Measurements from ENCODE around the gene CCDC33. TPM values are rescaled to one million over a fixed set of nuclear protein-coding genes. Genes with fewer than 3 reads are reported as not detected.

The CCDC33 gene
- polyA plus RNA-seq, 3 donors, result 3.9 to 4.7 (median 3.9) TPM

GRCh38 chr15:74376825-74377581 lies 140.9 kb downstream of the CCDC33 start:
- no peak for DNase-seq (ENCODE audit: low read depth in 3 of 3, low spot score in 2 of 3)

GRCh38 chr15:74377831-74378766 lies 142.0 kb downstream of the CCDC33 start:
- no peak for DNase-seq (ENCODE audit: low read depth in 3 of 3, low spot score in 2 of 3)

DNA sequence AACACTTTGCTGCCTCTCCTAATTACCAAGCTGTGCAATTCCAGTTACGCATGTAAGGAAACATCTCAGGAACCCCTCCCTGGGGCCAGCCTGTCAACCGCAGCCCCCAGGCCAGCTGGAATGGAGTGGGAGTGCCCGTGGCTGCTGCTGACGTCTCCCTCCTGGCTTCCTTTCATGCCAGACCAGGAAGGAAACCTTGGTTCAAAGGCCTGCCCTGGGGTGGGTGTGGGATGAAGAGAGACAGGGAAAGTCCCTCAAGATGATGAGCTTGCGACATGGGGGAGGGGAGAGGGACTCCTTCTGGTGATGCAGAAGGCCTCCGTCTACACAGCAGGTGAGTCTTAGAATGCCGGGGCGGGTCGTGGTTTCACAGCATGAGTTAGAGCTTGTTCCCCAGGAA lies 142.7 kb downstream of the CCDC33 start:
- DNase-seq (ENCODE audit: low read depth in 3 of 3, low spot score in 2 of 3), result no peak

GRCh38 chr15:74380361-74381189 lies 144.4 kb downstream of the CCDC33 start:
- no peak for DNase-seq (ENCODE audit: low read depth in 3 of 3, low spot score in 2 of 3)

DNA sequence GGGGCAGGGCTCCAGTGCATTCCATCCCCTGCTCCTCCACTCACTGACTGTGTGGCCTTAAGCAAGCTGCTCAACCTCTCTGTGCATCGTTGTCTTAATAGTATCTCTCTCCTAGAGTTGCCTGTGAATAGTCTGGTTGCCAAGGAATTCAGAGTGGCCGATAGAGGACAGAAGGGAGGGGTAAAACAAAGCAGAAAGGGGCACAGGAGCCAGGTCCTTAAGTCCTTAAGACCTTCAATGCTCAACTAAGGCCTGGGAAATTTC lies 145.0 kb downstream of the CCDC33 start:
- no peak for DNase-seq (ENCODE audit: low read depth in 3 of 3, low spot score in 2 of 3)

- no peak for DNase-seq (ENCODE audit: low read depth in 3 of 3, low spot score in 2 of 3)
Measured at GRCh38 chr15:74381481-74381880, 145.4 kb downstream of the CCDC33 start.

DNA sequence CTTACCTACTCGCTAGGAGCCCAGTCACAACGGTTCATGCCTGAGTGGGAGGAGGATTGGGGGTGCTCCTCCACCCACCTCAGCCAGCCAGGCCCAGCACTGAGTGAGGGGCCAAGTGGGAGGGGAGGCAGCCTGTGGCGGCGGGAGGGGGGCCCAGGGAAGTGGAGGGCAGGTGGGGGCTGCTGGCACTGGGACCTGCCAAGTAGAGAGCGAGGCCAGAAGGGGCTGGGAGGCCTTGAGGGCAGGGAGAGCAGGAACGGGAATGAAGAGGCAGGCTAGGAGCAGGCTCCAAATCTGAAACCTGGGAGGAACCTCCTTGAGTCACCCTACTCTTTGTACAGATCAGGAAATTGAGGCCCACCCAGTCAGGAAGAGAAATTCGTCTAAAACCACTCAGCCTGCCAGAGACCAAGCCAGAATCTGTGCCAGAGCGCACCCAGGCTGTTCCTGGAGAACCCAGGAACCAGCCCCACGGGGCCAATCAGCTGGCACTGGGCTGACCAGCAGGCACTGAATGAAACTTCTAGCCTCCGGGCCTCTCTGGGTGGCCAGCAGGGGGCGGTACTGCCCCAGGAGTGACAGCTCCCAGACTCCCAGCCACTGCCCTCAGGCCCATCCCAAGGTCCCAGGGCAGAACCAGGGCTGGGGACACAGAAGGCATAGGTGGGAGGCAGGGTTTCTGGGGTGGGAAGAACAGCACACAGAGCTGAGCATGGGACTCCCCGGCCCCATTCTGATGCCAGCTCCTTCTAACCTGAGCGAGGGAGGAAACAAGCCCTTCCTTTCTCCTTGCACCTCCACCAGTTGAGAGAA lies 146.1 kb downstream of the CCDC33 start:
- no peak for DNase-seq (ENCODE audit: low read depth in 3 of 3, low spot score in 2 of 3)

DNA sequence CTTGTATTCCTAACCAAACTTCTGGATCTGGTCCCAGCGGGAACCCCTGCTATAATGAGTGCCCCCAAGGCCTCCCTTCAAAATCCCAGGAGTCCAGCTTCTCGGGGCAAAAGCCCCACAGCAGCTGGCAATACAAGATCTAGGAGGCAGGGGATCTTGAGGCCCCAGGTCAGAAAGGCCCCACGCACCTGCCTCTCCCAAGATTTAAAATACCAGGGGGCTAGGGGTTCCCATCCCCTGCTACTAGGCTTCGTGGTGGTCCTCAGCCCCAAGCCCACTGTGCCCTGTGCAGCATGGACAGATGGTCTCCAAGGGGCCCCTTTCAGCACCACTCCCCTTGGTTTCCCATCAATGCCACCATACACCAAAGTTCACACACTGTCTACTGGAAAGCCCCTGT lies 147.2 kb downstream of the CCDC33 start:
- no peak for DNase-seq (ENCODE audit: low read depth in 3 of 3, low spot score in 2 of 3)

- no peak for DNase-seq (ENCODE audit: low read depth in 3 of 3, low spot score in 2 of 3)
Measured at GRCh38 chr15:74383695-74384565, 147.8 kb downstream of the CCDC33 start.

DNA sequence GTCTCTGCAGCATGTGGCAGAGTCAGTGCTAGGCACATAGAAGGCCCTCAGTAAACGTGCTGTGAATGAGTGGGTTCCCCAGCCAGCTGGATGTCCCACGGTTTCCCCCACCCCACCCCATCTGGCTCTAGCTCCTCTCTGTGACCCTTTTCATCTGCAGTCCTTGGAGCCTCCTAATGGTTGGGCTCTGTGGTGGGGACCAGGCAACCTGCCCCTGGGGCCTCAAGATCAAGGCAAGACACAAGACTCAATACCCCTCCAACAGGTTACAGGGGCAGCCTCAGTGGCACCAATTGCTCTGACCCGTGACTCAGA lies 148.4 kb downstream of the CCDC33 start:
- no peak for DNase-seq (ENCODE audit: low read depth in 3 of 3, low spot score in 2 of 3)

DNA sequence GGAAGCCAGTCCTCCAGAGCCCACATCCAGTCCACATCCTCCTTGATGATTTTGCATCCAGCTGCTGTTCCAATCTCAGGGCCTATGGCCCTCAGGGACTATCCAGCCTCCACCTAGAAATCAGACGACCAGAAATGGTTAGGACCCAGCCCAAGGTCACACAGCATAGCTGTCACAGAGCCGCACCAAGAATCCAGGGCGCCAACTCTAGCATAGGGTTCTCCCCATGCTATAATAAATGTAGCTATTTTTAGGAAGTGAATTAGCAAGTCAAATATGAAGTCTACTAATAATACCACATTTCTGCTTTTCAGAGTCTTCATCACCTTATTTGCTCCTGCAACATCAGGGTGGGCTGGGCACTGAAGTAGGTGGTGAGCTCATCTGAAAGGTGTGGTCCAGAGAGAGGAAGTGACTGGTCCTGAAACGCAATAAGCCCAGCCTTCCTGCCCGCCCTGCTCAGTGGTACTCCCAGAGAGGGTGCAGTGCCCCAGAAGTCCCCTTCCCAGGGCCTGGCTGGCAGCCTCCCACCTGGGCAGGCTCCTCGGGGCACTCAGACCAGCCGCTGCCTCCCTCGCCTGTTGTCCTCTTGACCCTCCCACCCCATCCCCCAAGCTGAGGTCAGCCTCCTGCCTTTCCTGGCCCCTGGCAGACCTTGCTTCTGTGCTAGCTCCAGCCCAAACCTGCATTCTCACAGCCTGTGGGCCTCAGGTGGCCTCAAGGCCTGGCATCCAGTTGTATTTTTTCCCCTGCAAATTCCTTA lies 148.9 kb downstream of the CCDC33 start:
- no peak for DNase-seq (ENCODE audit: low read depth in 3 of 3, low spot score in 2 of 3)

GRCh38 chr15:74385733-74386132 lies 149.6 kb downstream of the CCDC33 start:
- DNase-seq (ENCODE audit: low read depth in 3 of 3, low spot score in 2 of 3), result no peak

Other genes starting within 250 kb of the CCDC33 start
- gene STOML1, start 244.0 kb upstream of the CCDC33 start, polyA plus RNA-seq (ENCODE audit: insufficient read length in 3 of 3), result 10 to 100 TPM in 2 of 3 donors, 1 to 10 TPM in 1; 9.5 to 10.5 (median 10.3) TPM
- 10 to 100 TPM; 20.2 to 24.3 (median 23.4) TPM for gene PML, start 241.6 kb upstream of the CCDC33 start, polyA plus RNA-seq (ENCODE audit: insufficient read length in 3 of 3)
- gene GOLGA6A, start 153.8 kb upstream of the CCDC33 start, polyA plus RNA-seq (ENCODE audit: insufficient read length in 3 of 3), result under 1 TPM; 0.04 to 0.36 (median 0.26) TPM
- under 1 TPM; 0.54 to 0.75 (median 0.67) TPM for gene ISLR2, start 105.7 kb upstream of the CCDC33 start, polyA plus RNA-seq (ENCODE audit: insufficient read length in 3 of 3)
- 10 to 100 TPM; 49.7 to 54.6 (median 51.7) TPM for gene ISLR, start 62.6 kb upstream of the CCDC33 start, polyA plus RNA-seq (ENCODE audit: insufficient read length in 3 of 3)
- 10 to 100 TPM; 20.4 to 30.0 (median 27.3) TPM for gene STRA6, start 33.5 kb upstream of the CCDC33 start, polyA plus RNA-seq (ENCODE audit: insufficient read length in 3 of 3)
- gene CYP11A1, start 131.3 kb downstream of the CCDC33 start, polyA plus RNA-seq (ENCODE audit: insufficient read length in 3 of 3), result 1 to 10 TPM in 2 of 3 donors, under 1 TPM in 1; 0.90 to 1.6 (median 1.2) TPM
- gene SEMA7A, start 197.6 kb downstream of the CCDC33 start, polyA plus RNA-seq (ENCODE audit: insufficient read length in 3 of 3), result 1 to 10 TPM; 5.2 to 6.6 (median 5.9) TPM
- 10 to 100 TPM; 65.0 to 71.4 (median 69.2) TPM for gene UBL7, start 224.8 kb downstream of the CCDC33 start, polyA plus RNA-seq (ENCODE audit: insufficient read length in 3 of 3)

Data from right renal cortex interstitium (tissue), 3 donors.